ENCODE measurements around the gene PTPRZ1. TPM values are rescaled to one million over a fixed set of nuclear protein-coding genes. Genes with fewer than 3 reads are reported as not detected.

The PTPRZ1 gene
- total RNA-seq, 1 experiment from 2014 or later, result 74.2 TPM

- no CpG with 5 or more reads among the region's 2 CpGs for WGBS (ENCODE audit: extremely low coverage, insufficient read length, low lambda C conversion rate)
- Histone ChIP-seq H4K8ac (replicated peaks; ENCODE audit: insufficient read length, low read depth, low read length) (no peak overlapping the region), H3K23me2 (ENCODE audit: insufficient read length, low read depth, low read length, poor library complexity, severe bottlenecking) (no peaks in the 10 kb centered on the region), H3T11ph (ENCODE audit: low read length) (no peak overlapping the region), H2BK12ac (ENCODE audit: insufficient read length, low read depth, low read length) (no peak overlapping the region), H3K9ac (ENCODE audit: extremely low read depth, insufficient read length, low read length) (no peak overlapping the region), H3K23ac (ENCODE audit: insufficient read length, low read depth, low read length) (no peak overlapping the region), H4K5ac (ENCODE audit: insufficient read length, low read depth, low read length) (no peak overlapping the region), H3K79me2 (ENCODE audit: insufficient read depth, low read length) (peaks cover 4% of the 10 kb centered on the region; the same call in 1 of the 2 replicates), H4K91ac (ENCODE audit: insufficient read length, low read depth, low read length) (no peak overlapping the region), H3K4me1 (ENCODE audit: insufficient read depth, low read length) (peaks cover 16% of the 10 kb centered on the region), H4K20me1 (ENCODE audit: control insufficient read depth, insufficient read depth, insufficient read length) (no peaks in the 10 kb centered on the region), H3K27me3 (ENCODE audit: insufficient read depth, low read length) (no peaks in the 10 kb centered on the region), H2BK15ac (ENCODE audit: low read depth, low read length) (no peak overlapping the region), H3K79me1 (ENCODE audit: insufficient read depth, low read depth, low read length, poor library complexity, severe bottlenecking) (no peaks in the 10 kb centered on the region), H3K18ac (ENCODE audit: insufficient read length, low read depth, low read length) (no peak overlapping the region), H2BK120ac (ENCODE audit: low read depth, low read length, poor library complexity, severe bottlenecking) (no peak overlapping the region), H3K27ac (ENCODE audit: insufficient read length, low read depth, low read length) (no peak overlapping the region), H3K4me2 (ENCODE audit: insufficient read depth, insufficient read length, low read length) (no peak overlapping the region), H3K56ac (ENCODE audit: insufficient read length, low read depth, low read length) (no peak overlapping the region), H3K9me3 (ENCODE audit: control insufficient read depth, low read depth, low read length) (no peaks in the 10 kb centered on the region), H2BK20ac (ENCODE audit: low read depth, low read length, poor library complexity, severe bottlenecking) (no peak overlapping the region), H2AFZ (ENCODE audit: low read length) (no peak overlapping the region), H2AK5ac (ENCODE audit: insufficient read length, low read length) (no peak overlapping the region), H3K14ac (ENCODE audit: insufficient read depth, low read length) (no peak overlapping the region), H3K4ac (ENCODE audit: low read depth, low read length) (no peak overlapping the region), H2BK5ac (ENCODE audit: insufficient read length, low read length) (no peak overlapping the region)
- H3K9me3 Mint-ChIP-seq, result no peaks in the 10 kb centered on the region
- DNase-seq, result no peak
- H3K4me3 Mint-ChIP-seq, result no peak overlapping the region
- H3K36me3 Mint-ChIP-seq (ENCODE audit: insufficient read depth in 1 of 3, low read depth in 3 of 3), result peaks cover 3 to 8% (median 6%) of the 10 kb centered on the region in 3 experiments
- no peak for TF ChIP-seq CTCF (conservative IDR thresholded peaks at IDR 0.05)
- no peaks in the 10 kb centered on the region for H3K27me3 Mint-ChIP-seq (ENCODE audit: low read depth)
- H3K27ac Mint-ChIP-seq, result peak overlapping the region; percentile 76 to 95 (median 93); a peak in 6 of 7 replicates
- peaks cover 67 to 68% of the 10 kb centered on the region in 2 experiments for H3K4me1 Mint-ChIP-seq
Observed at GRCh38 chr7:121941830-121942229, 68.9 kb downstream of the PTPRZ1 start.
